Measurements from ENCODE around the gene TFAP2C.

The TFAP2C gene

DNA sequence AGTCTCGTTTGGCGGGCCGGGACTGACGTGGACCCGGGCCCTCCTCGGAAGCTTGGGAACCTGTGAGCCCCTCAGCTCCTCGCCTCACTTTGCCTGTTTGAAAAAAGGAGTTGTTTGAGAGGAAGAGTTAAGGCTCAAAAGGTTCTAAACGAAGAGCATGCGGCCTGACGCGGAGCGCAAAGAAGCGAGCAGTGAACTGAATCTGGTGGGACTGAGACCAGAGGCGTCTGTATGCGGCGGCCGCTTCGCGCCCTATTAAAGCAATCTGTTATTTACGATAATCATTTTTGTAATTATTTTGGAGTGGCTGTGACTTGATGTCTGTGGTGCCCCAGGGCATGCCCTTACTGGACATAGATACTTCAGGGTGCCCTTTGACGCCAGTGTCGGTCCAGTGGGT is 3.3 kb upstream of the TFAP2C start:
- DNase-seq (ENCODE audit: low read depth in 2 of 2) = no peak
- TF ChIP-seq, protein P1, sequence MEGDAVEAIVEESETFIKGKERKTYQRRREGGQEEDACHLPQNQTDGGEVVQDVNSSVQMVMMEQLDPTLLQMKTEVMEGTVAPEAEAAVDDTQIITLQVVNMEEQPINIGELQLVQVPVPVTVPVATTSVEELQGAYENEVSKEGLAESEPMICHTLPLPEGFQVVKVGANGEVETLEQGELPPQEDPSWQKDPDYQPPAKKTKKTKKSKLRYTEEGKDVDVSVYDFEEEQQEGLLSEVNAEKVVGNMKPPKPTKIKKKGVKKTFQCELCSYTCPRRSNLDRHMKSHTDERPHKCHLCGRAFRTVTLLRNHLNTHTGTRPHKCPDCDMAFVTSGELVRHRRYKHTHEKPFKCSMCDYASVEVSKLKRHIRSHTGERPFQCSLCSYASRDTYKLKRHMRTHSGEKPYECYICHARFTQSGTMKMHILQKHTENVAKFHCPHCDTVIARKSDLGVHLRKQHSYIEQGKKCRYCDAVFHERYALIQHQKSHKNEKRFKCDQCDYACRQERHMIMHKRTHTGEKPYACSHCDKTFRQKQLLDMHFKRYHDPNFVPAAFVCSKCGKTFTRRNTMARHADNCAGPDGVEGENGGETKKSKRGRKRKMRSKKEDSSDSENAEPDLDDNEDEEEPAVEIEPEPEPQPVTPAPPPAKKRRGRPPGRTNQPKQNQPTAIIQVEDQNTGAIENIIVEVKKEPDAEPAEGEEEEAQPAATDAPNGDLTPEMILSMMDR (IDR thresholded peaks at IDR 0.05; ENCODE audit: low read depth, low read length) = no peak
- no peak overlapping the region for H3K4me3 ChIP-seq (replicated peaks in 1 of 2; ENCODE audit: low read depth in 2 of 2, low read length in 2 of 2)

DNA sequence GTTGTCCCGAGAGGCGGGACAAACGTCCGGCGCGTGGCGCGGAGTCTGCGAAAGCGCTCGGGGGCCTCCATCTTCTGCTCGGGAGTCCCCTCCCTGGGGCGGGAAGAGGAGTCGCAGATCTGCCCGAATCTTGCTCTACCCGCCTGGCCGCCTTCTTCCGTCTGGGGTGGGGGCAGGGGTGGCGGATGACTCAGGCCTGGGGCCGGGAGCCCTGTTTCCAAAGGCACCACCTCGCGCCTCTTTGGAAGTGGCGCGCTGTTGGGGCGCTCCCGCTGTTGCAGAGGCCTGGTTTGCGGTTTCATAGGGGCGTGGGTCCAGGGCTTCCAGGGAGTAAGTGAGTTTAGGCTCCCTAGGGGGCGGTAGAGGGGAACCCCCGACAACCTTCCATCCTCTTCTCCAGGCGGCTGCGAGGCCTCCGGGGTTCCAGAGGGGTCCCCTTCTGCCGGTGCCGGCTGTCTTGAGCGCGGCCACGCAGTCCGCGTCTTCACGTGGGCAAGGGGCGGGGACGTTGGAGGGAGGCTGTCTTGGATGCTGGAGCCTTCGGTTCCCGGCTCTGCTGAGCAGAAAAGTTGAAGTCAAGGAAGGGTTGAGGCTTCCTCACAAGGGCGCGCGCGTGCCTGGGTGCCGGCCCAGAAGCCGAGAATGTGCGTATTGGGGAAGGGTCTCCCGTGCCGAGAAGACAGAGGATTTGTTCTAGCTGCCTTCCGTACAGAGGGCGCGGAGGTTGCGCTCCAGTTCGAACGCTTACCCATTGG is 2.6 kb upstream of the TFAP2C start:
- no peak for DNase-seq (ENCODE audit: low read depth in 2 of 2)
- no peak overlapping the region for H3K4me3 ChIP-seq (replicated peaks in 1 of 2; ENCODE audit: low read depth in 2 of 2, low read length in 2 of 2)
- TF ChIP-seq, protein P1 (IDR thresholded peaks at IDR 0.05; ENCODE audit: low read depth, low read length) = no peak

DNA sequence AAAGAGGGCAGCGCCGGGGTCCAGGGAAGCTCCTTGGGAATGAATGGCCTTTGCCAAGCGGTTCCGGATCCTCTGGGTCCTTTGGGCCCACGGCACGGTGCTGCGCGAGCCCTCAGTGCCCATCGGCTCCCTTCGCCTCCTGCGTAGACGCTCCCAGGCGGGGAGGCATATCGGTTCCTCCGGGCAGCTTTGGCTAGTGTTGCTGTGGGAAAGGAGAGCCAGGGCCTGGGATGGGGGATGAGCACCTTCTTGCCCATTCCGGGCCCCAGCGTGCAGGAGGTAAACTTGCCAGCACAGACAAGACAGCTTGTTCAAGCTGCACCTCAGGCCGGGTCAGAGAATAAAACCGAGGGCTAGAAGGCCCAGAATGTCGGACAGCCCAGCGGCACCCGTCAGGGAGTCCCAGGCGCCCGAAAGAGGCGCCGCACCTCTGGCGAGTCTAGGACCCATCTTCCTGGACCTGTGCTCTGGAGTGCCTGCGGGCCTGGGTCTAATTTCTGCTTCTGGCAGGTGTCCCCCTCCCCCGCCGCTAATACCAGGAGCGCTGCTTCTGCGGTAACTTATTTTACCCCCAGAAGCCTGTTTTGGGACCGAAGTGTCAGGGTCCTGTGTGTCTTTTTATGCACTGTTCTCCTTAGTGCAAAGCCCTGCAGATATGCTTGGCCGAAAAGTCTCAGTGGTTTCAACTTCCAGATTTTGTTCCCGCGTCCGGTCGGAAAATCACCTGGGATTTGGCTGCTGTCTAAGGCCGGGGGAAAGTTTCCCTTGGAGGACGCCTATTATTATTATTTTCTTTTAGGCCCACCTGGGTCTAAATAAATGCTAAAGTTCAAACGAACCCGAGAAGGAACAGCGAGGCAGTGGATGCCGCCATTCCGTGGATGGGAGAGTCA is 1.7 kb upstream of the TFAP2C start:
- TF ChIP-seq, protein P1 (IDR thresholded peaks at IDR 0.05; ENCODE audit: low read depth, low read length) = no peak
- DNase-seq (ENCODE audit: low read depth in 2 of 2) = no peak
- H3K4me3 ChIP-seq (replicated peaks in 1 of 2; ENCODE audit: low read depth in 2 of 2, low read length in 2 of 2) = no peak overlapping the region

DNA sequence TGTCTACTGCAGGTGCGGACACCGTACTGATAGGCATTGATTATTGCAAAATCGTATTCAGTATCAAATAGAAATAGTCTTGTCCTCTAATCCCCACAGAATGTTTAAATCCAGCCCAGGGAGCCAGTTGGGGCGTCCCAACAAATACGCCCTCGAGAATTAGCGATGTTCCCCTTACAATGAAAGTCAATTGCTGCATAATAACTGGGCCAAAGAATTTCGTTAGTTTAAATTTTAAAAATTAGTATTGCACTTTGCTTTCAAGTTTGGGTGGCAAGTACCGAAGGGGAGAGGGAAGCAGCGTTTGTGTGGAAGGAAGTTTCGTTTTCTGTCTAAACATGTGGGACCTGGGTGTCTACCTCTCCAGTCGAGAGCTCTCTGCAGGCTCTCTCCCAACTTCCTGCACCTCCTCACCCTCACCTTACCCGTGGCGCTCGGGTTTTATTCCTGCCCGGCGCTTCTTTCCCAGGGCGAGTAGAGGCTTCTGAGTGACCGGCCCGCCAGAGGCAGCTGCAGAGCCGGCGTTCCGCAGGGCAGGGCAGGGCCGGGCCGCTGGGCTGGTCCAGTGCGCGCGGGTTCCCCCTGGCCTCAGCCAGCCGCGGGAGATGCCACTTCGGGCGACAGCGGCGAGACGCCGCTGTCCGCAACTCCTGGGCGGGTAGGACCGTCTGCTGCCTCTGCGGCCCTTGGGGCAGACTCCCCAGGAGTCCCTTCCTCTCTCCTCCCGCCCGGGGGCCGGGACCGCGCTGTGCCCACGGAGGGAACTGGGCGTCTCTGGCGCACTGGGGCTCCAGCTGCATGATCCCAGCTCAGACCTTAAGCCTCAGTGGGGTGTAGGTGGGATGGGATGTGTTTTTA is 862 bp upstream of the TFAP2C start:
- TF ChIP-seq, protein P1 (IDR thresholded peaks at IDR 0.05; ENCODE audit: low read depth, low read length) = no peak
- DNase-seq (ENCODE audit: low read depth in 2 of 2) = peak in 1 of 2 donors; percentile 17
- no peak overlapping the region for H3K4me3 ChIP-seq (replicated peaks in 1 of 2; ENCODE audit: low read depth in 2 of 2, low read length in 2 of 2)

DNA sequence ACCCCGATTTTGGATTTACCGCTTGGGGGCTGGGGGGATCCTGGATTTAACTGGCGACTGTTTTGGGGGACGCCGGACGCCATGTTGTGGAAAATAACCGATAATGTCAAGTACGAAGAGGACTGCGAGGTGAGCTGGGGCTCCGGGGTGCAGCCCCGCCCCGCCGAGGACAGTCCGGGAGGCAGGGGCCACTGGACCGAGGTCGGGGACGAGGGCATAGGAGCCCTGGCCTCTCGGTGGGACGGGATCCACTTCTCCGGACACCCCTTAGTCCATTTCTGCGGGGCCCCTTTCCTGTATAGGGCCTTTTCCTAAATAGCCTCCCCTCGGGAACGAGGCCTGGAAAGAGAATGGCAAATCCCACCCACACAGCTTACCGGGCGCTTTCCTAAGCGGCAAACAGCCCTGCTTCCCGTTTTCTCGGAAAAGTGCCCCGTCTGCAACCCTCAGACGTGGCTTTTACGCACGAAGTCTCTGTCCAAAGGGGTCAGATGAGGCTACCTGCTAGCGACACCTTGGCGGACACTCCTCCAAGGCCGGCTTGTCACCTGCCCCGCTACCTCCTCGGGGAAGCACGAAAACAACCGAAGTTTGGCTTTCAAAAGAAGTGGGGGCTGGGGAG is 469 bp downstream of the TFAP2C start:
- H3K4me3 ChIP-seq (replicated peaks in 1 of 2; ENCODE audit: low read depth in 2 of 2, low read length in 2 of 2) = peak overlapping the region in 1 of 2 donors; percentile 31

More for the DNA sequence above, 469 bp downstream of the TFAP2C start:
- no peak for DNase-seq (ENCODE audit: low read depth in 2 of 2)
- TF ChIP-seq, protein P1 (IDR thresholded peaks at IDR 0.05; ENCODE audit: low read depth, low read length) = no peak
